ENCODE data around the gene KRTAP12-1.
"Not testable (repeated sequence)": the region's sequence is repeated elsewhere in the genome, so short reads cannot be mapped to it uniquely, and the experiment has no call there.

KRTAP12-1 gene

DNA sequence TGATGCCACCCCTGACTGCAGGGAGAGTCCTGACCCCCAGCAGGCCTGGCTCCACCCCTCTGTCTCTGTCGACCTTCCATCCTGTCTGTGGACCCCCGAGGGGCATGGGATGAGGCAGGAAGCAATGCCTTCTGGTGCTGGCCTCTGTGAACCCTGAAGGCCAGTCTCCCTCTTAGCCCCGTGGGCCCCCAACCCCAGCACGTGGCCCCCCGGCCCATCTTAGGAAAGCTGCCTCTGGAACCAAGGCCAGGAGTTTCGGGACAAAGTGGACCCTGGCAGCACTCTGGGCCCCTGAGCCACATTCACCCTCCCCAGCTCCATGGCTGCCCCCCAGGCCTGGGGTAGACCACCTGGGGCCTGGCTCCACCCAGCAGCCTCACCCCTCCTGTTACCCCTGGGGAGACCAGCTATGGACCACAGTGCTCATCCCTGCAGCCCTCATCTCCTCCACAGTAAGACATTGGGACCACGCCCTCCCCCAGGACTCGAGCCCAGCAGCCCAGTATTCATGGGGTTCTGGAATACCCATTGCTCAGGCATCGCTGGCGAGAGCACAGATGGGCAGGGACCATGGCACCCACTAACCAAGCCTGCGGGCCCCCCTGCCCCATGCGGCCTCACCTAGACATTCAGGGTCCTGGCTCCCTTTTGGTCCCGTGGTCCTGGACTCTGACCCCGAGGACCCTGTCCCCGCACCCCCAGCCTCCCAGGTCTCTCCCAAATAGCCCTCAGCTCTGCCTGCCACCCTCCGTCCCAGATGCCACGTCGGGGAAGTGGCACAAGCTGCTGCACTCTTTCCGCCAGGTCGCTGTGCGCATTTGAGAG lies 43.2 kb downstream of the KRTAP12-1 start:
- DNase-seq = not testable (repeated sequence)

- DNase-seq = not testable (repeated sequence)
Measured at GRCh38 chr21:44637851-44638348, 44.1 kb downstream of the KRTAP12-1 start.

DNA sequence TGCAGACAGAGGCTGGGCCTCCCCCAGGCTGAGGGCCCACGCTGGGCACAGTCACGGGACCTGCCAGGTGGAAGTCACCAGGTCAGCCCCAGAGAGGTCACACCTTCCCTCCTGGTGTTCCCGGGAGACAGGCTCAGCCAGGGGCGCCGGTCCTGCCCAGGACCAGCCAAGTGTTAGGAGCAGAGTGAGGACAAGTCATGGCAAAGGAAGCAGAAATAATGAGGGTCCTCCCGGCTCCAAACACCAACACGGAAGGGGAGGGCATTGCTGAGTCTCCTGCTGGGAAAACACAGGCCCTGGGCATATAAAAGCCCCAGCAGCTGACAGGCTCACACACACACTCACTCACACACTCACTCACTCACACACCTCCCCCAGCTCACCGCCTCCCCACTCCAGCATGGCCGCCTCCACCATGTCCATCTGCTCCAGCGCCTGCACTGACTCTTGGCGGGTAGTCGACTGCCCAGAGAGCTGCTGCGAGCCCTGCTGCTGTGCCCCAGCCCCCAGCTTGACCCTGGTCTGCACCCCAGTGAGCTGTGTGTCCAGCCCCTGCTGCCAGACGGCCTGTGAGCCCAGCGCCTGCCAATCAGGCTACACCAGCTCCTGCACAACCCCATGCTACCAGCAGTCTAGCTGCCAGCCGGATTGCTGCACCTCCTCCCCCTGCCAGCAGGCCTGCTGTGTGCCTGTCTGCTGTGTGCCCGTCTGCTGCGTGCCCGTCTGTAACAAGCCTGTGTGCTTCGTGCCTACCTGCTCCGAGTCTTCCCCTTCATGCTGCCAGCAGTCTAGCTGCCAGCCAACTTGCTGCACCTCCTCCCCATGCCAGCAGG lies 44.7 kb downstream of the KRTAP12-1 start, which contains the start of gene KRTAP10-10:
TSS of gene KRTAP10-10 (plus strand) at position 339 of the 833 bp plus-strand sequence. CDS start at position 401, 62 bp downstream.
- no peak for DNase-seq

- no peak for DNase-seq
Measured at GRCh38 chr21:44636209-44637017, 45.5 kb downstream of the KRTAP12-1 start.

- no peak for DNase-seq
Measured at GRCh38 chr21:44632067-44632466, 49.9 kb downstream of the KRTAP12-1 start.

Measured in Kasumi-1 (cell line).